Tibial nerve (tissue), 3 donors: Measurements from ENCODE around the gene THRSP.

Source experiments
- EP300 ChIP-seq, 2 donors: sonication (generic); formaldehyde crosslinking; IDR thresholded peaks; one replicate each; pipeline ENCODE4 v1.6.1; 2017; ENCODE audit warnings: antibody characterized with exemption in 2 of 2, mild to moderate bottlenecking in 1 of 2
- POLR2A ChIP-seq, 2 donors: fragments of 450-650 bp; IDR thresholded peaks; one replicate each; pipeline ENCODE4 v1.6.1; 2017; ENCODE audit warnings: antibody characterized with exemption in 2 of 2, mild to moderate bottlenecking in 2 of 2, moderate library complexity in 2 of 2

GRCh38 chr11:78085972-78086371 lies 22.3 kb downstream of the THRSP start:
- no peak for TF ChIP-seq POLR2A (IDR thresholded peaks at IDR 0.05)
- TF ChIP-seq EP300 (IDR thresholded peaks at IDR 0.05), result no peak
